Left colon (tissue), 2 donors: Measurements from ENCODE around the gene TPM3. TPM values are rescaled to one million over a fixed set of nuclear protein-coding genes. Genes with fewer than 3 reads are reported as not detected.
"Not testable (repeated sequence)": the region's sequence is repeated elsewhere in the genome, so short reads cannot be mapped to it uniquely, and the experiment has no call there.

Experiments
- ATAC-seq: fragments of 200-7000 bp; cut with Tn5 transposase; one replicate; pipeline ENCODE4 v1.9.1; 2020; ENCODE audit warnings: mild to moderate bottlenecking, moderate library complexity
- DNase-seq, 2 donors: peaks; one replicate each; pipeline ENCODE4 v3.0.0-alpha.2; 2020
- intact Hi-C, 2 donors: fragments of 100-400 bp; cut with DNase I in 1 of 2; cut with micrococcal nuclease in 1 of 2; formaldehyde crosslinking; loops; one replicate each; pipeline versions ENCODE4 v1.11.2 to v1.14.0; 2022; cut with DNase I, micrococcal nuclease
- long read RNA-seq: library from polyadenylated mRNA; unstranded; transcript quantifications from one replicate; pipeline ENCODE4 v2.0.0, GENCODE V29; 2021
- total RNA-seq, 2 donors: library from RNA; stranded (reverse); fragmentation: NEBNext Ultra II Directional; extraction: Animal tissue kit (Norgen Biotek cat#: 25700); gene quantifications; one replicate each; pipeline ENCODE4 v1.2.1, GENCODE V29; 2021
- donor health status: DM: no; HTN: no; CAD: no.
- donor health status: DM: yes; HTN: yes; CAD: no.

TPM3 gene
- total RNA-seq, result 100 to 1,000 TPM; 490 to 491 TPM
- long read RNA-seq, transcript TPM3-212 (8 exons, 3,131 nt), result major isoform, 459 of 509 reads
- long read RNA-seq, partial matches to known transcripts, result 17 of 509 reads
- long read RNA-seq, other reads (novel, unspliced or antisense), result 30 of 509 reads

GRCh38 chr1:154191990-154192461, at the start of gene TPM3:
Gene TPM3, minus strand, starts transcription at chr1:154192100. Its CDS starts 82 bp downstream, at chr1:154192018.
- DNase-seq (no peak), ATAC-seq (no peak)

GRCh38 chr1:154240294-154240833, 48.5 kb upstream of the TPM3 start:
- DNase-seq (no peak), ATAC-seq (no peak)
- intact Hi-C loops, result no loop called here

More at GRCh38 chr1:154191990-154192461, at the start of gene TPM3:
- intact Hi-C loops, result no loop called here

- DNase-seq (no peak), ATAC-seq (no peak)
- intact Hi-C loops, result no loop called here
These were observed 47.6 kb upstream of the TPM3 start for GRCh38 chr1:154239491-154239890.

- DNase-seq (no peak), ATAC-seq (no peak)
- intact Hi-C loops, result no loop called here
These were observed 46.1 kb upstream of the TPM3 start for GRCh38 chr1:154237880-154238506.

GRCh38 chr1:154237435-154237834, 45.5 kb upstream of the TPM3 start:
- no peak for ATAC-seq
- intact Hi-C loops, result no loop called here
- no peak for DNase-seq

- ATAC-seq (no peak), DNase-seq (no peak)
- intact Hi-C loops, result no loop called here
These were observed 45.0 kb upstream of the TPM3 start for GRCh38 chr1:154236855-154237254.

GRCh38 chr1:154233127-154233526, 41.2 kb upstream of the TPM3 start:
- intact Hi-C loops, DNase-seq, ATAC-seq: not testable (repeated sequence)

GRCh38 chr1:154231112-154231511, 39.2 kb upstream of the TPM3 start:
- intact Hi-C loops, DNase-seq, ATAC-seq: not testable (repeated sequence)

- intact Hi-C loops, result no loop called here
- no peak for ATAC-seq
- no peak for DNase-seq
These were observed 33.5 kb upstream of the TPM3 start for GRCh38 chr1:154225370-154225769.

- intact Hi-C loops, result no loop called here
- DNase-seq, result no peak
- ATAC-seq, result no peak
These were observed 31.7 kb upstream of the TPM3 start for GRCh38 chr1:154223621-154224020.

GRCh38 chr1:154222918-154223317, 31.0 kb upstream of the TPM3 start:
- intact Hi-C loops, result no loop called here
- no peak for ATAC-seq
- no peak for DNase-seq

- DNase-seq, result no peak
- ATAC-seq, result no peak
- intact Hi-C loops, result no loop called here
These were observed 30.6 kb upstream of the TPM3 start for GRCh38 chr1:154222518-154222917.

GRCh38 chr1:154221278-154222001, 29.5 kb upstream of the TPM3 start:
- intact Hi-C loops, result no loop called here
- DNase-seq (peak; percentile 58 to 73), ATAC-seq (peak; percentile 33)

- ATAC-seq (no peak), DNase-seq (no peak)
- intact Hi-C loops, result no loop called here
These were observed 29.0 kb upstream of the TPM3 start for GRCh38 chr1:154220970-154221277.

- DNase-seq, result peak; percentile 99
- ATAC-seq, result peak; percentile 94
- intact Hi-C loops, result no loop called here
These were observed 28.4 kb upstream of the TPM3 start, which contains the start of gene UBAP2L for GRCh38 chr1:154220071-154220969. Gene UBAP2L, plus strand, starts transcription at chr1:154220955. Its CDS starts 4,169 bp downstream, at chr1:154225124.

GRCh38 chr1:154219541-154219940, 27.6 kb upstream of the TPM3 start:
- DNase-seq, result peak in 1 of 2 donors; percentile 16
- ATAC-seq, result no peak

GRCh38 chr1:154218545-154218944, 26.6 kb upstream of the TPM3 start:
- DNase-seq (no peak), ATAC-seq (no peak)
- intact Hi-C loops, result no loop called here

More at GRCh38 chr1:154219541-154219940, 27.6 kb upstream of the TPM3 start:
- intact Hi-C loops, result no loop called here

- intact Hi-C loops, result no loop called here
- ATAC-seq, result no peak
- DNase-seq, result no peak
These were observed 21.4 kb upstream of the TPM3 start for GRCh38 chr1:154213274-154213673.

GRCh38 chr1:154212083-154212482, 20.2 kb upstream of the TPM3 start:
- no peak for DNase-seq
- intact Hi-C loops, result no loop called here
- ATAC-seq, result no peak
